Brain pericyte (primary cell): ENCODE results near the gene CALCOCO1.
A peak's percentile ranks its signal among the peaks of the same experiment; 100 is the strongest.
"Not testable (repeated sequence)": the region's sequence is repeated elsewhere in the genome, so short reads cannot be mapped to it uniquely, and the experiment has no call there.

Experiments used
- DNase-seq: peaks from one replicate; pipeline ENCODE4 v3.0.0-alpha.2; 2012; ENCODE audit warnings: low read depth, low spot score

Gene CALCOCO1

DNA sequence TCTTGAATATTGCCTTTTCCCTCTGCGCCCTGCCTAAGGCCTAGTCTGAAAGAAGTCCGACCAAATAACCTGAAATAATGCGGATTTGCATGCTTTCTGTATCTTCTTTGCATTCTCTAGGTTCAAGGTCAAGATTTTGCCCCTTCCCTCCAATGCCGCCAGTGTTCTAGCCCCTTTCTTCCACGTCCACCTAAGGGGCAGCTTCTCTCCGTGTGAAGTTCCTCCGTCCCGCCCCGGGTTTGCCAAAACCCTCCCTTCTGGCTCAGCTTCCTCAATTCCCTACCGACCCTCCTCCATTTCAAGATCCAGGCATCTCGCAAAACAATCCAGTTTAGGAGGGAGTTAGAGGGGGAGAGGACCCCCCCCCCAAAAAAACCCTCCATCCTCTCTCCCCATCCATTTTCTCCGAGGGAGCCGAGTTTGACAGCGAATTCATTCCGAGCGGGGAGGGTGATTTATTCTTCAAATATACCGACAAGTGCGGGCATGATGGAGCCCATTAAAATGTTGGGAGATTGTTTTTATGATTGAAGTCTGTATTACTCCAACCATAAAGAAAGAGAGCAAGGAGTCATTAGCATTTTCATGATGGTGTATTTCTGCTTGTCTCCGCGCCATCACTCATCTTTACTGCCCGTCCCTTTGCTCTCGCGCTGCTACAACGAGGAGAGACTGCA is 30.5 kb downstream of the CALCOCO1 start:
- no peak for DNase-seq

DNA sequence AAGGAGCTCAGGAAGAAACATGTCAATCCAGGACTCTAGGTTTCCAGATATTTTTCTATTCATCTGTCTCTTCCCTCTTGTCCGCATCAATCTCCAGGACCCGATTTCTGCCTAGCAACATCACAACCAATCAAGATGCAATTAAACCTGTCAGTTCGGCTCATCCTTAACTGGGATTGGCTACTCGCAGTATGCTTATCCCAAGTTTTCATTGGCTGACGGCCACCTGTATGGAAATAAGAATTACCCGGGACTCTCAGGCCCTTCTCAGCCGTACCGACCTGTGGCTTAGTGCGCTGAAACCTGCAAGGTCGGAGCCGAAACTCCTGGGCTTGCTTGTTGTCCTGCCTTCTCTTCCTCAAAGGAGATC is 31.0 kb downstream of the CALCOCO1 start:
- DNase-seq, result peak; percentile 65

DNA sequence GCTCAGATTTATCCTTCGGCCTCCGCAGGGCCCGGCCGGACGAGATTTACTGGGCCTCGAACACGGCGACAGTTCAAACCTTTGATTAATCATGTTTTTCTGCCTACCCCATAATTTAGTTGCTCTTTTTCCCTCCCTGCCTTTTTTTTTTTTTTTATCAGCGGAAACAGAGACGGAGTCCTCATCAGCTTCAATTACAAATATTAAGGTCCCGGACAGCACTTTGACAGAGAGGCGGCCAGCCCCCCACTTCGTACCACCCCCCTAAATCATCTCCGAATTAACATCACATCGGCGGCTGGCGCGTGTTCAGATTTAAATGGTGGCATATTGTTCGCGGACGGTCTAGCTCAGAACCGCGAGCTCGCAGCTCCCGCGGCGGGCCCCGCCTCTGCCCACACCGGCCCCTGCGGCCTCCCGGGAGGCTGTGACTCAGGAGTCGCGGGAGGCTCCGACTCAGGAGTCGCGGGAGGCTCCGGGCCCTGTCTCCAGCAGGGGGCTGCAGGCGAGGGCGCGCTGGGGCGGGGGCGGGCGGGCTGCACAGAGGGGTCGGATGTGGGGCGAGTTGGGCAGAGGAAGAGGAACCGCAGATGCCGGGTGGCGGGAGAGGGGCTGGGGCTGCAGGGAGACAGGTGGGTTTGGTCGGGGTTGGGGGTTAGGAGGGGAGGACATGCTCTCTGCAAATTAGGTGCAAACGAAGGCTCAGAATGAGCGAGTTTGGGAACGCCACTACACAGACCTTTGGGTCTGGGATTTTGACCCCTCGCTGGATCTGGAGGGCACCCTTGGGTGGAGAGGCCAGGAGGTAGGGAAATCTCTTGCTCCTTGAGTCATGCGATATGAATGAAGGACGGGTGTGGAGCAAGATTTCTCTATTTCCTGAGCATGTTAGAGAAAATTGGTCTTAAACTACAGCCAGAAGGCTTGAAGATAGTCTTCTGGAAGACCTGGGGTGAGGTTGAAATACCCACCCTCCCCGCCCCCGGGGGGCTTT is 31.8 kb downstream of the CALCOCO1 start:
- no peak for DNase-seq

DNA sequence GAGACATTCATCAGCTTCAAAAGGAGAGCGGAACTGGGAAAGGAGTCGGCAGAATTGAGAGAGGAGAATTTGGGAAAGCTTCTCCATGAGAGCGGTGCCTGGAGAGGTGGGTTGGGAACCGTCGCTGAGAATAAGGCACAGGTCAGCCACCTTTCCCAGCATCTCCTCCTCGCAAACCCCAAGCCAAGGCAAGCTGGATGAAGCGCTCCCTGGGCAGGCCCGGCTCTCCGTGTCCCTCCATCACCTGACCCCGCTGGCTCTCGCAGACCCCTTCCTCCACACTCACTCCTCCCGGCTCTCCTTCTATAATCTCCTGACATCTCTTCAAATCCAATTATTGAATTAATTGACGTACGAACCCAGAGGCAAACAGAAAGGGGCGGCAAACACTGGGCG is 32.5 kb downstream of the CALCOCO1 start:
- no peak for DNase-seq

DNA sequence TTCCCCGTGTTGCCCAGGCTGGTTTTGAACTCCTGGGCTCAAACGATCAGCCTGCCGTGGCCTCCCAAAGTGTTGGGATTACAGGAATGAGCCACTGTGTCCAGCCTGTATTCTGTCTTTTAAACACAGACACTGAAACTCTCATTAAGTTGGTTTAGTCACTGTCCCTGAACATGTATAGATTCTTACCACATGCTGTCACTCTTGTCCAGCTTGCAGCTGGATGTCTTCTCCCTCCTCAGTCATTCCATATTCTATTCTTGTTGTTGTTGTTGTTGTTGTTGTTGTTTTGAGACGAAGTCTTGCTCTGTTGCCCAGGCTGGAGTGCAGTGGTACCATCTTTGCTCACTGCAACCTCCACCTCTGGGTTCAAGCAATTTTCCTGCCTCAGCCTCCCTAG is 39.1 kb downstream of the CALCOCO1 start:
- no peak for DNase-seq

DNA sequence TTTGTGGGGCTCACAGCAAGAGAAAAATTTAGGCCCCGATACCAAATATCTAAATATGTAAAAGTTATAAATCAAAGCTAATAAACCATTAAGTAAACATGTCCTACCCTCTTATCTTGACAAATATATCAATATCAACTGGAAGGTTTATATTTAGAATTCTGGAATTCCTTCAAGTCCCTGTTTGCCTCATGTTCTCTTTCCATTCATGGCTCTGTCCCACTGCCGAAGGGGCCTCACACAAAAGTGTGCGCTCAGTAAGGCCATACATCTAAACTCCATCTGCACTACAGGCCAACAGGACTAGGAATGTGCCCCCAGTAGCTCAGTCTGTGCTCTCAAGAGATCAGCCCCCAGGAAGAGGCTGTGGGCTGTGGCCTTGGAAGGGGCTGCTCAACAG is 40.8 kb downstream of the CALCOCO1 start:
- DNase-seq, result no peak

DNA sequence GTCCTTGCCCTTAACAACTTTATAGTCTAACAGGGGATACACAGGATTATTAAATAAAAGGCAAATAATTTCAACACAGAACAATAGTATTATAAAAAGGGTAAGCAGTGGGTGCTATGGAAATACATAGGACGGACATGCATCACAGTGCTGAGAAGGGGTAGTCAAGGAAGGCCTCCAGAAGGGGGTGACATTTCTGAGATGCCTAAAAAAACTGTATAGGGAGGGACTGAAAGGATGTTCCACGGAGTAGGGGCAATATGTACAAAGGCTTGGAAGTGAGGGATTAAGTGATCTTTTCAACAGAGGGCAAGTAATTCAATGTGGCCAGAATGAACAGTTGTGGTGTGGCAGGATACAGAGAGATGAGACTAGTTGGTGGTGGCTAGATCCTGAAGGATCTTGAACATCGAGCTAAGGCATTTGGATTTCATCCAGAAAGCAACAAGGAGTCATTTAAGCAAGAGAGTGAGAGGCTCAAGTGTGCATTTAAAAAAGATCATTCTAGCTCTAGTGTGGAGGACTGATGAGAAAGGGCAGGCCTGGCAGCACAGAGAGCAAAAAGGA is 42.5 kb downstream of the CALCOCO1 start:
- no peak for DNase-seq

DNA sequence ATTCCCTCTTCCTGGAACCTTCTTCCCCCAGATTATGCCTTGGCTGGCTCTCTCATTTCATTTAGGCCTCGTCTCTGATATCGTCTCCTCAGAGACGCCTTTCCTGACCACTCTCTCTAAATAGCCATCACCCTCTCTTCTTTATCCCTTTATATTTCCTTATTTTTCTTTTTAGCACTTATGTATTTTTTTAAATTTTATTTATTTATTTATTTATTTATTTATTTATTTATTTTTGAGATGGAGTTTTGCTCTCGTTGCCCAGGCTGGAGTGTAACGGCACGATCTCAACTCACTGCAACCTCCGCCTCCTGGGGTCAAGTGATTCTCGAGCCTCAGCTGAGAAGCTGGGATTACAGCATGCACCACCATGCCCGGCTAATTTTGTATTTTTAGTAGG is 43.3 kb downstream of the CALCOCO1 start:
- no peak for DNase-seq

DNA sequence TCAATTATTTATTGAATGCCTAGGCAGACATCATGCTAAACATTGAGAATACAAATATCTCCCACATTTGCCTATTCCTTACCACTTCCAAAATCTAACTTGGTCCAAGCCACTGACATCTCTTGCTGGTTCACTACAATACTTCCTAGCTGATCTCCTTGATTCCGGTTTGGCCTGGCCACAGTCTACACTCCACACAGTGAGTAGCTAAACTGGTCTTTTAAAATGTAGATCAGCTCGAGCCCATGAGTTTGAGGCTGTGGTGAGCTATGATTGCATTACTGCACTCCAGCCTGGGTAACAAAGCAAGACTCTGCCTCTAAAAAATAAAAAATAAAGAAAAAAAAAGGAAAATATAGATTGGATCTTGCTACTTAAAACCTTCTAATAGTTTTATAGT is 43.8 kb downstream of the CALCOCO1 start:
- DNase-seq, result no peak

DNA sequence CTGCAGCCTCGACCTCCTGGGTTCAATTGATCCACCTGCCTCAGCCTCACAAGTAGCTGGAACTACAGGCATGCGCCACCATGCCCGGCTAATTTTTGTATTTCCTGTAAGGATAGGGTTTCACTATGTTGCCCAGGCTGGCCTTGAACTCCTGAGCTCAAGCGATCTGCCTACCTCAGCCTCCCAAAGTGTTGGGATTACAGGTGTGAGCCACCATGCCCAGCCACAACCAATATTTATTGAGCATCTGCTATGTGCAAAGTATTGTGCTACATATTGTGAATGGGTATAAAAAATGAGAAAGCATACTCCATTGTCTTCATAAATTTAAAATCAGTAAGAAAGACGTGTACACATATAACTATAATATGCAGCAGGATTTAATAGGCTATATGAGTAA is 47.2 kb downstream of the CALCOCO1 start:
- DNase-seq, result not testable (repeated sequence)

DNA sequence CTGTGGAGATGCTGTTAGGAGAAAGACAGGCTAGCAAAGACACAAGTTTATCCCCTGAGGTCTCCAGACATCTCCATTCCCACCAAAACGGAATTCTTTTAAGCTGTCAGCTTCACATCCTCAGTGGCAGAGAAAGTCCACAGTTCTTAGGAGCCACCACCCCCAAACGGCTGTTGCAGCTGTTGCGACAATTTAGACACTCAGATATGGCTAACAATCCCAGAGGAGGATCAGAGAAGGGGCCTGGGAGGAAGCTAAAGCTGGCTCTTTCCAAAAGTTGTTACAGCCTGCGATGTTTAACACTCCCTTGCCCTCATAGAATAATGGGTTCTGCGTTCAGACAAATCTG is 49.5 kb downstream of the CALCOCO1 start:
- no peak for DNase-seq

DNA sequence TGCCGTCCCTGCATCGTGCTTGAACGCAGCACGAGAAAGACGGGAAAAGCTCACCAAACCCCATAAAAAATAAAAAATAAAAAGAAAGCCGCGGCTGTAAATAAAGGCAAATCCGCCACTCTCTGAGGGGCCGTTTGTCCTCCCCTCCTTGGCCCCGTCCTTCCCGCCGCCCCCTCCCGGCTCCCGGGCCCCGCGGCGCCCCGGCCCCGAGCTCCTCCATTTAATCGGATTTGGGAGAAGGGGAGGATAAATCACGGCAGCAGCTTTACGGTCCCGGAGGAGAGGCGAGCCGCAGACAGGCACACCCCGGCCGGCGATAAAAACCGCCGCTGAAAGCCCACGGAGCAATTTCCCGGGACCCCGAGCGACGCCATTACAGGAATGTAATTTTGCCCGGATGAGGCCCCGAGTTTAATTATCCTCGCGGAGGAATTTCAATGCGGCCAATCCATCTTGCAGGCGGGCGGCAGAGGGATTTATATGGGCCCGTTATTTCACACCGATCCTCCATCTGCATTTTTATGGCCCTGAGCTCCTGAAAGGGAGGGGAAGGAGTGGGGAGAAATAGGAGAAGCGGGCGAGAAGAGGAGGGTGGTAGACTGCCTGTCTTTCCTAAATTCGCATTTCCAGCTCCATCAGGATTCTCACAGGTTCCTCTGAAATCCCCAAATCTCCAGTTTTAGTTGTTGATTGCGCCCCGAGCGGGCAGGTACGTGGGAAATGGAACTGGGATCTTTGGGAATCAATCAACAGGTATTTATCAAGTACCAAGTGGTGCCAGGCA is 50.0 kb downstream of the CALCOCO1 start:
- no peak for DNase-seq

DNA sequence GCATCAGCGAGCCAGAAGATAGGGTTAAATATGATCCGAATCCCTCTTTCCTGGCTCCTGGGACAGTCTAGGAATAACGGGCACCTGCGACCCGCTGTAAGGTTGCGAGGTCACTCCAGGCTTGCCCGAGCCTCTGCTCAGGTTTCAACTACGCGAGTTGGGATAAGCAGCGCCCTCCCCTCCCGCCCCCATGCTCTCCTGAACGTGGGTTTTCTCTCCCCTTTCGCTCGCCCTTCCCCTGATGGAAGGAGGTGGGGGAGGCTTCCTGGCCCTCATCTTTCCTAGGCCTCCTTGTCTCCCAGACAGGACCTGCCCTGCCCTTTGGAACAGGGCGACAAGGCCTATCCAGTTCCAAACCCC is 50.6 kb downstream of the CALCOCO1 start:
- no peak for DNase-seq

DNA sequence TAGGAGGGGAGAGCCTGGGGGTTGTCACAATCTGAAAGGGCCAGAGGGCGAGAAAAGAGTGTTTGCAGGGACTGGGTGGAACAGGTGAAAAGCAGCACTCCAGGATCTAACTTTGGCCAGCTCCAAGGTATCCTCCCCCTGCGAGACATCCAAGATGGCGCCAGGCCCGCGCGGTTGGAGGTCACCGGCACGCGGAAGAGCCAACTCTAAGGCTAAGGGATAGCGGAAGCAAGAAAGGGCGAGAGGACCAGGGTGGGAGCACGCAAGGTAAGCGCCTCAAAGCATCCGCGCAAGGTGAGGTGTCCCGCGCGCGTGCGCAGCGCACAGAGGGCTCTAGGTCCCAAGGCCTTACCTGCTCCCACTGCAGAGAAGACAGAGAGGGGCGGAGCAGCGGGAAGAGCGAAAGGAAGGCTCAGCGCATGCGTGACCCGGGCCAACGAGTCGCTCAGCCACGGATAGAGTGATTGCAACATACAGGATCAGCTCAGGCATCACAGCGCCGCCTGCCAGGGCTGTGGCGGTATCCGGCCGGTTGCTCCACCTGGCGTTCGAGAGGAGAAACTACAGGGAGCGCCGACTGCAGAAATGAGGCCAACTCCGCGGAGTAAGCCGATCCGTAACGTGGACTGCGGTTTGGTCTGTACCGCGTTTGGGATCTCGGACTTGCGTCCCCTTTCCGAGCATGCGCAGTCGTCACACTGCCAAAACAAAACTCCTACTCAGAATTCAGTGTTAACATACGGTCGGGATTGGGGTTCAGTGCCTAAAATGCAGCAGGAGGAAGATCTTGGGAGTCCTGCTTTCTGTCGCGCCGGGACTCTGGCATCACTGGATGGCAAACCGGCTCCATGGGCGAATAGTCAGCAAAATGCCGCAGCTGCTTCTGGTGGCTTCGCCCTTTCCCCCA is 51.3 kb downstream of the CALCOCO1 start, which contains the start of gene ATP5MC2:
ATP5MC2 (minus strand) TSS at position 383 of the 907 bp plus-strand sequence. CDS start 3,469 bp downstream, outside the sequence.
- DNase-seq, result peak; percentile 98

DNA sequence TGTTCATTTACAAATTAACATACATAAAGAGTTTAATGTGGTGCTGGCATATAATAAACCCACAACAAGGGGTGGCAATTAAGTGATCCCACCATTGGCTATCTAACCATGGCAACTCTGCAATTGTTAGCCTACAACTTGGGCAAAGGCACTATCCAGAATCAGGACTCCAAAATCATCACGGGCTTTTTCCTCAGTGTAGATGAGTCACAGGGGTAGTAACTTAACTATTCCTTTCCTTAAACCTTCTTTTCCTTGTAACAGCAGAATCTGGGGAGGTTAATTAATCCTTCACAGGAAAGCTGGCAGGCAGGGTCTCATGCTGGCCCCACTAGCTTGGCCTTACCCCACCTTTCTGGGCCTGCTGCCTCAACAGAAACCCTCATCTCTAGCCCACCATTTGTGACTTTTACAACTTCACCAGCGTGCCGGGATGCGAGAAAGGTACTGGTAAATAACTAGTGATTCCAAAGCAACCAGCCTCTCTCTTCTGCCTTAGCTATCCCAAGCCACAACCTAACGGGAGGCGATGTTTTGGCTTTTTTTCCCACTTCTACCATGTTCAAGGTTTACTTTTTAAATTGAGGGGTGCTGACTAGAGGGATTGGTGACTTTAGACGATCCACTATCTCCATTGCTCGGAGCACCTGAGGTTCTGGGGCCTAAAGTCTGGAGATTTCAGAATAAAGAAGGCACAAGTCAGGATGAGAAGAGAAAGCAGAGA is 52.1 kb downstream of the CALCOCO1 start:
- DNase-seq, result no peak

DNA sequence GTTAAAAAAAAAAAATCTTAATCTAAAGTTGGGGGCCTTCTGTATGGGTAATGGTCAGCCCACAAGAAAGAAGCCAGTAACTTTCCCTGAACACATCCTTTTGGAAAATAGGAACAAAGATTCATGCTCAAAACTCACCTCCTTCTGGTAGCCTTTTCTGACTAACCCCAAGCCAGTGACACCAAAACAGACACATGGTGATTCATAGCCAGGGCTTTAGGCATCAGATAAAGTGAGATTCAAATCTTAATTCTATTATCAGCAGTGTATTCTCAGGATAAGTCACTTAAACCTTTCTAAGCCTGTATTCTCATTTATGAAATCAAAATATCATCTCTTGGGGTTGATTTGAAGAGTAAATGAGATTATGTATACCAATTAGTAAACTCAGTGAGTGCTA is 56.3 kb downstream of the CALCOCO1 start:
- no peak for DNase-seq

DNA sequence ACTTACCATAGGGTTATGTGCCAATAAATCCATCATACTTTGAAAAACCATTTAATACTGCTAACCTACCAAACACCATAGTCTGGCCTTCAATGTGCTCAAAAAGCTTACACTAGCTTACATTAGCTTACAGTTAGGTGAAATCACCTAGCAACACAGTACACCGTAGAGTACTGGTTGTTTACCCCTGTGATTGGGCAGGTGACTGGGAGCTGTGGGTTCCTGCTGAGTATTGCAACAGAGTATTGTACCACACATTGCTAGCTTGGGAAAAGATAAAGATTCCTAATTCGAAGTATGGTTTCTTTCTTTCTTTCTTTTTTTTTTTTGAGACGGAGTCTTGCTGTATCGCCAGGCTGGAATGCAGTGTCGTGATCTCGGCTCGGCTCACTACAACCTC is 56.9 kb downstream of the CALCOCO1 start:
- no peak for DNase-seq

DNA sequence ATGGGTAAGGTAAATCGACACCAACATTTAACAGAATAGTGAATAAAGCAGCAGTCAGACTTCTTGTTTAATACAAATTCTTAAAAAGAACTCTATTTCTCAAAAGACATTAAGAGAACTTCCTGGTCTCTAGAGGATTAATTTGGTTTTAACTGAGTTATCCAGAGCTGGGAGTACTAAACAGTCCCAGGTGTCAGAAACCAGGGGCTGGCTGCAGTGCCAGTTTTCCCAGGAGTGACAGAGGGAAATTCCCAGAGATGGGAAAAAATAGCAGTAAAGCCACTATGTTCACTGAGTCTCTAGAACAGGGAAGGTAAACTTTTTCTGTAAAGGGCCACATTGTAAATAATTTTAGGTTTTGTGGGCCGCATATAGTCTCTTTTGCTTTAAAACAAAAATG is 60.2 kb downstream of the CALCOCO1 start:
- no peak for DNase-seq

DNA sequence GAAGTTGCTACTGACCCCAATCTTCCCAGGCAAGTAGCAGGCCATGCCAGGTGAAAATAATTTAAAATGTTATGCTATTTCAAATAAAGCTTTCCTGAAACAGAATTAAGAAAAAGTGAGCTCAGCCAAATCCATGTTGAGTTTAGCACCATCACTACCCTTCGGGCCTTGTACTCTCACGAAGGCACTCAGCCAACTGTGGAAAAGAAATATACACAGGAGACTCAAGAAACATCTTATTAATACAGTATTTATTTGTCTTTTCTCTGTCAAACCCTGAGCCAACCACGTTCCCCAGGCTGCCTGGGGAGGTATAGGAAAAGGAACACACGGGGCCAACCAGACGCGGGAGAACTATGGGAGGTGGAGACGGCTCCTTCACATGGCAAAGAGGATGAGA is 62.3 kb downstream of the CALCOCO1 start:
- no peak for DNase-seq

DNA sequence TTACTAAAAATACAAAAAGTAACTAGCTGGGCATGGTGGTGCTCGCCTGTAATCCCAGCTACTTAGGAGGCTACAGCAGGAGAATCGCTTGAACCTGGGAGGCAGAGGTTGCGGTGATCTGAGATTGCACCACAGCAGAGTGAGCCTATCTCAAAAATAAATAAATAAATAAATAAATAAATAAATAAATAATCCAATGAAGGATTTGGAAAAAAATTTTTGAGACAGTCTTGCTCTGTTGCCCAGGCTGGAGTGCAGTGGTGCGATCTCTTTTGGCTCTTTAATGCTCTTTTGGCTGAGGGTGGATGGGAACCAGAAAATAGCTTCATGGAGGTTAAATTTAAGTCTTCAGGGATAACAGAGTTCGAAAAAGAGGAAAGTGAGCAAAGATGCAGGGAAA is 63.1 kb downstream of the CALCOCO1 start:
- no peak for DNase-seq
